NK-92 (cell line): ENCODE data around the gene SLC25A1.

Experiments used
- DNase-seq: peaks from one replicate; lab custom pipeline; 2025; ENCODE audit not compliant: unreplicated experiment; lab: John Stamatoyannopoulos, UW

Gene SLC25A1

GRCh38 chr22:19139974-19140373, 38.6 kb downstream of the SLC25A1 start:
- no peak for DNase-seq

DNA sequence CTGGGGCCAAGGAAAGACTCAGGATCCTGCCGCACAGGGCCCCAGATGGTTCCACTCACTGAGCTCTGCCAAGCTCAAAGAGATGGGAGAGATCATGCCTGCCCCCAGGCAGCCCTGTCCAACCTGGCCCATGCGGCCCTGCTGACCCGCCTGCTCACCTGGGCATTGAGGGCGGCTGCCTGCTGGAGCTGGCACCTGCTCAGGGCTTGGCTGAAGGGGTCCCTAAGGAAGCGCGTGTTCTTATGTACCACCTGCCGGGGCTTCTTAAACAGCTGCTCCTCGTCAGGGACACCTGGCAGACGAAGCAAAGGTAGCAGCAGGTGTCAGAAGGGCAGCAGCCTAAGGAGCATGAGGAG, 39.6 kb downstream of the SLC25A1 start:
- DNase-seq, result no peak

GRCh38 chr22:19138217-19139000, 40.1 kb downstream of the SLC25A1 start:
- no peak for DNase-seq

DNA sequence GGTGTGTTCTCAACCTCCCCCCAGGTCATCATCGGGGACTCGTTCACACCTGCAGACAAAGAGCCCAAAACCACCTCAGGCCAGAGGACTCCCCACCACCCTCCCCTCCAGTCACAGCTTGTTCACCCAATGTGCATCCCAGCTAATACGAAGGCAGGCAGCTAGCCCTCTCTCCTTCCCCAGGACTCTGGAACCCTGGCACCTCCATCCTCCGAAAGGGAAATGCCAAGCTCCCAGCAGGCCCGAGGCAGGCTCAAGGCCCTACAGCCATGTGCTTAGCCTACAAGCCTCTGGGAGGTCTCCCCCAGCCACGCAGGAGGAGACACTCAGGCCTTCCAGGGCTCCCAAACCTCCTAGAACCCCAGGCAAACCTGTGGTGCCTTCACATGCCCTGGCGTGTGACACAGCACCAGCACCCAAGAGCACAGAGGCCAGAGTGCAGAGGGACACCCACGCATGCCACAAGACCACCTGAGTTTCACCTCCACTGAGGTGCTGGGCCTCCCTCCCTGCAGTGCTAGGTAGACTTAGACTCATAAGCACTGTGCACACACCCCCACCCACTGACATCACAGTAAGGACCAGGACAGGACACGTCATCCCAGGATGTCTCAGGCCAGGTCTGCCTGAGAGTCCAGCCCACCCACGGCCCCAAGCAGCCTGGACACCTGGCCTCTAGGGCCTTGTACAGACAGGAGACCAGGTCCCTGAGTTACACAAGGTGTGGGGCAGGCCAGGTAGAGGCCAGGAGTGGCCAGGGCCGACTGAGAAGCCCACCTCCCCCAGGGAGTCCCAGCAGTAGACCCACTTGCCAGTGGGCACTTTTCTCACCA, 40.9 kb downstream of the SLC25A1 start:
- DNase-seq, result no peak

- DNase-seq, result no peak
These were observed 41.6 kb downstream of the SLC25A1 start for GRCh38 chr22:19136915-19137314.

DNA sequence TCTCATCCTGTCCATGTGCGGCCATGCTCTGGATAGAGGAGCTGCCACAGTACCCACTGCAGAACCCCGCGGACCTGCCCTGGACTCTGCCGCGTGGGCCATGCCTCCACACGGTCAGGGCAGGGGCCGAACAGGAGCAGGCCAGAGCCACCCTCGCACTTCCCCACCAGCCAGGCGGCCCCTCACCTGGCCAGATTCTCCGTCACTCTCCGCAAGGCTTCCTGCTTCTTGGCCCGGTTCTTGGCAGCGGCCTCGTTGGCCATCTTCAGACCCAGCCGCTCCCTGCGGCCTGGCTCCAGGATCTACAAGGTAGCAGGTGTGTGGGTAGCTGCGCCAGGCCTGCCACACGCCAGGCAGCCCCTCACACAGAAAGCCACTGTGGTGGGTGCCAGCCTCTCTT, 43.7 kb downstream of the SLC25A1 start:
- no peak for DNase-seq

- DNase-seq, result no peak
These were observed 44.2 kb downstream of the SLC25A1 start for GRCh38 chr22:19134176-19134831.

DNA sequence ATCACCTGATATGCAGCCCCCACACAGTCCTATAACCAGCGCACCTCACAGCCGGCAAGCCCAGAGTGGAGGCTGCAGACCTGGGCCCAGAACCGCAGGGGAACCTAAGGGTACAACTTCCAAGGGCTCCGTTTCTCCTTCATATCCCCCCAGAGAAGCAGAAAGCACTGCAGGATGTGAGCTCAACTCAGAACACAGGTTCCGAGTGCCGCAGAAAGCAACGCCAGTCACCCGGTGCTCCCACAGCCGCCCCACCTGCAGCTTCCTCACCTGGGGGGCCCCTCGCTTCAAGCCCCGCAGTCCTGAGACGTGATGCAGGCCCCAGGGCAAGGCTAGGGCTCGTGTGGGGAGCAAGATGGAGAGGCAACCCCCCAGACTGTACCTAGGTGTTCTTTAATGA, 45.0 kb downstream of the SLC25A1 start:
- DNase-seq, result no peak

- no peak for DNase-seq
These were observed 45.7 kb downstream of the SLC25A1 start for GRCh38 chr22:19132693-19133400.

- no peak for DNase-seq
These were observed 46.4 kb downstream of the SLC25A1 start for GRCh38 chr22:19132153-19132552.

GRCh38 chr22:19131685-19132015, 46.9 kb downstream of the SLC25A1 start:
- no peak for DNase-seq

GRCh38 chr22:19130959-19131684, 47.4 kb downstream of the SLC25A1 start, which contains the start of gene TSSK2:
TSSK2 (plus strand) TSS chr22:19131308; CDS start chr22:19131400, 92 bp downstream.
- DNase-seq, result no peak

DNA sequence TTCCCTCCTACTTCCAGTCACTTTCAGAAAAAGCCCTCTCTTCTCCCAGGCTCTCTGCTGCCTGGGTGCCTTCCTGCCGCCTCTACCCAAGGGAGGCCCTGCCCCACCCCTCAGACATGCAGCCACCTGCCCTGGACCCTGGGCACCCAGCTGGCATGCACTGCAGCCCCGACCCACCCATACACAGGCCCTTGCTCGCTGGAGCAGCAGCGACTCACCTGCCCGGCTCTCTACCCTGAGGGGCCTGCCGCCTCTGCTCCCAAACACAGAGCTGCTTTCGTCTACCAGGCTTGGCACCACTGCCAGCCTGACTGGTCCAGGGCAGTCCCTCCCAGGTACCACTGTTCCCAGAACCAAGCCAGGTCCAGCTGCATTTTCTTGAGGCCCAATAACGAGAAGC, 48.7 kb downstream of the SLC25A1 start:
- no peak for DNase-seq

GRCh38 chr22:19128946-19129727, 49.4 kb downstream of the SLC25A1 start:
- no peak for DNase-seq

- no peak for DNase-seq
These were observed 50.5 kb downstream of the SLC25A1 start for GRCh38 chr22:19128009-19128401.

DNA sequence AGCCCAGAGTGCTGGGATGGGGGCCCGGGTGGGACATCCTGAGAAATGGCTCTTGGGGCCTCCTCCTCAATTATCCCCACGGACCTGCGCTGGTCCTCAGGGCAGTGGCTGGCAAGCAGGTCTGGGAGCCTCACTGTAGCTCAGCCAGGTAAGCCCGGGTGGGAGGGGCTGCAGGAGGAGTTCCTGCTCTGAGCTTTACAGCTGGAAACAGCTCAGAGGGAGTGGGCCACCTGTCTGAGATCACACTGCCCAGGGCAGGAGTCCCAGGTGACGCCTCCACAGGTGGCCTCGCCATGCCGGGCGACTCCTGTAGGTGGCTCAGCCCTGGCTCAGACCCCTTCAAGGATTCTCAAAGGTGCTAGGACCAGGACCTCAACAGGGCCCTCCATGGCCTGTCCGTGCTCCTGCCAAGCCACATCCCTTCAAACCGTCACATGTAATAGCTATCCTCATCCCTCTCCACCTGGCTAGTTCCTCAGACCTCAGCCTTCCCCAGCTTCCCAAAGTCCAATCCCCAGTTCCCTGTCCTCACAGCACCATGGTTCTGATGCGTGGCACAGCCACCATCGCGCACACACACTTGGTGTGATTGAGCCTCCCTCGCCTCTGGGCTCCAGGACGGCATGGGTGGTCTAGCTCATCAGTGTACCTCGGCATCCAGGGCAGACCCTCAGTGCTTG, 51.1 kb downstream of the SLC25A1 start:
- no peak for DNase-seq

- DNase-seq, result no peak
These were observed 51.9 kb downstream of the SLC25A1 start for GRCh38 chr22:19126309-19127273.
